Mesenchymal stem cell (in vitro differentiated cells and primary cell): ENCODE measurements around the gene ZBTB7C.

Source experiments
- DNase-seq: peaks from one replicate; pipeline ENCODE4 v3.0.0-alpha.2; 2013
- H2AFZ ChIP-seq: one replicate; pipeline ENCODE4 v1.6.1; 2013; ENCODE audit warnings: low read depth, mild to moderate bottlenecking, control low read depth, inconsistent platforms, low read length, moderate library complexity
- H2AK5ac ChIP-seq: 2 replicates; pipeline ENCODE4 v1.6.1; 2013; ENCODE audit warnings: low read length, moderate library complexity, mild to moderate bottlenecking, inconsistent platforms; ENCODE audit not compliant: severe bottlenecking
- H2BK120ac ChIP-seq: one replicate; pipeline ENCODE4 v1.6.1; 2013; ENCODE audit warnings: low read depth, mild to moderate bottlenecking, inconsistent platforms, low read length, moderate library complexity
- H2BK12ac ChIP-seq, 2 experiments: one replicate each; pipeline ENCODE4 v1.6.1; 2013; ENCODE audit warnings: inconsistent platforms in 2 of 2, low read length in 2 of 2, mild to moderate bottlenecking in 2 of 2, moderate library complexity in 2 of 2, control low read depth in 1 of 2
- H2BK15ac ChIP-seq: one replicate; pipeline ENCODE4 v1.6.1; 2013; ENCODE audit warnings: mild to moderate bottlenecking, low read depth, inconsistent platforms; ENCODE audit not compliant: poor library complexity, severe bottlenecking
- H2BK5ac ChIP-seq: 2 replicates; pipeline ENCODE4 v1.6.1; 2013; ENCODE audit warnings: low read depth, mild to moderate bottlenecking, low read length, control low read depth, inconsistent platforms; ENCODE audit not compliant: poor library complexity, severe bottlenecking
- H3K14ac ChIP-seq, 2 experiments: one replicate each; pipeline ENCODE4 v1.6.1; 2013; ENCODE audit warnings: inconsistent platforms in 2 of 2, low read length in 2 of 2, control low read depth in 1 of 2, mild to moderate bottlenecking in 1 of 2, moderate library complexity in 1 of 2
- H3K18ac ChIP-seq, 2 experiments: one replicate each; pipeline ENCODE4 v1.6.1; 2013; ENCODE audit warnings: inconsistent platforms in 2 of 2, low read length in 2 of 2, control low read depth in 1 of 2, low read depth in 1 of 2, mild to moderate bottlenecking in 1 of 2
- H3K23ac ChIP-seq, 2 experiments: one replicate each; pipeline ENCODE4 v1.6.1; 2013; ENCODE audit warnings: inconsistent platforms in 2 of 2, low read length in 2 of 2, mild to moderate bottlenecking in 2 of 2, moderate library complexity in 2 of 2, control low read depth in 1 of 2
- H3K27ac ChIP-seq: 2 replicates; pipeline ENCODE4 v1.5.1; 2013; ENCODE audit warnings: mild to moderate bottlenecking, moderate library complexity, low read length, control low read depth, inconsistent platforms; ENCODE audit not compliant: poor library complexity, severe bottlenecking
- H3K27me3 ChIP-seq, 2 experiments: 2 replicates each; pipeline versions ENCODE4 v1.6.1 to v1.7.0; 2013; ENCODE audit warnings: low read length in 2 of 2, mild to moderate bottlenecking in 2 of 2, moderate library complexity in 2 of 2, control low read depth in 1 of 2, inconsistent platforms in 1 of 2; ENCODE audit not compliant: control insufficient read depth in 1 of 2, insufficient read depth in 1 of 2
- H3K36me3 ChIP-seq, 2 experiments: 2 replicates each; pipeline versions ENCODE4 v1.6.1 to v1.7.0; 2013; ENCODE audit warnings: low read length in 2 of 2, control low read depth in 1 of 2, inconsistent platforms in 1 of 2, low read depth in 1 of 2, mild to moderate bottlenecking in 1 of 2; ENCODE audit not compliant: insufficient read depth in 2 of 2, control insufficient read depth in 1 of 2
- H3K4ac ChIP-seq, 2 experiments: one replicate each; pipeline ENCODE4 v1.6.1; 2013; ENCODE audit warnings: inconsistent platforms in 2 of 2, low read length in 2 of 2, mild to moderate bottlenecking in 2 of 2, moderate library complexity in 2 of 2, control low read depth in 1 of 2, low read depth in 1 of 2
- H3K4me1 ChIP-seq: 2 replicates; pipeline ENCODE4 v1.6.1; 2013; ENCODE audit warnings: low read depth, low read length, control low read depth; ENCODE audit not compliant: control insufficient read depth, insufficient read depth
- H3K4me2 ChIP-seq: 2 replicates; pipeline ENCODE4 v1.6.1; 2013; ENCODE audit warnings: low read length, mild to moderate bottlenecking, inconsistent platforms; ENCODE audit not compliant: poor library complexity, severe bottlenecking
- H3K4me3 ChIP-seq, 2 experiments: 2 replicates each; pipeline versions ENCODE4 v1.5.1 to v1.7.0; 2013; ENCODE audit warnings: low read length in 2 of 2, mild to moderate bottlenecking in 2 of 2, control low read depth in 1 of 2, low read depth in 1 of 2; ENCODE audit not compliant: insufficient read depth in 1 of 2
- H3K79me1 ChIP-seq: replicated peaks from 2 replicates; pipeline ENCODE4 v1.6.1; 2013; ENCODE audit warnings: mild to moderate bottlenecking, control low read depth, low read length, inconsistent platforms; ENCODE audit not compliant: poor library complexity, severe bottlenecking
- H3K9ac ChIP-seq: 2 replicates; pipeline ENCODE4 v1.7.0; 2013; ENCODE audit warnings: mild to moderate bottlenecking, low read length, moderate library complexity
- H3K9me3 ChIP-seq: 2 replicates; pipeline ENCODE4 v1.7.0; 2013; ENCODE audit warnings: mild to moderate bottlenecking, low read length; ENCODE audit not compliant: control insufficient read depth
- H4K8ac ChIP-seq: one replicate; pipeline ENCODE4 v1.6.1; 2013; ENCODE audit warnings: inconsistent platforms, mild to moderate bottlenecking, low read length, moderate library complexity
- H4K91ac ChIP-seq: one replicate; pipeline ENCODE4 v1.6.1; 2013; ENCODE audit warnings: mild to moderate bottlenecking, low read length, inconsistent platforms
- WGBS: methylation state at CpG from one replicate; pipeline ENCODE4 v1.1.7; 2013; ENCODE audit warnings: mixed read lengths; 5-methylcytosine and 5-hydroxymethylcytosine counted together

ZBTB7C gene

DNA sequence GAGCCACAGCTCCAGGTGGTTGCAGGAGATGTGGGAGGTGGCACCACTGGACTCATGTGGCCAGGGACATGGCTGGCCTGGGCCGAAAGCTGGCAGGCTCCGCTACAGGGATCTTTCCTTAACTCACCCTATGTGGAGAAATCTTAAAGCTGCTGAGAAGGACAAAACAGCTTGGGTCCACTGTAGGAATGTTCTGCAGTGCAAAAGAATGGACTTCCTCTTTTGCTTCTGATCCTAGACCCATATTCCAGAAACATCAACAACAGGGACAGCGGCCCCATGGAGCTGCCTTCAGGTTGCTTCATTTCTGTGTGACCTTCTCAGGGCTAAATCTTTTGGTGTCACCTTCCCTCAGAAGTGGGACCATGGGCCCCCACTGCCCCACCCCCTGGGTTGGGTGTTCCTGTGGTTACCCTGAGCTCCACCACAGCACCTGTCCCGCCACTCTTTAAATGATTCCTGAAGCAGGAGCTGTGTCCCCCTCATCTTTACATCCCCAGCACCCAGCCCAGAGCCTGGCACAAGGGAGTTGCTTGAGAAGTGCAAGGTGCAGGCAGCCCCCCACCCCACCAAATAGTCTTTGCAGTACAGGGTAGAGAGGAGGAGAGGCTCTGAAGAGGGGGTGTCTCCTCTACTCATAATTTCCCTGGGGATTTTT, 205.8 kb downstream of the ZBTB7C start:
- WGBS = 83% methylated on average over 2 of the region's 4 CpGs
- H3K23ac ChIP-seq = no peak overlapping the region
- H3K18ac ChIP-seq = no peak overlapping the region
- H3K4ac ChIP-seq = no peak overlapping the region
- no peaks in the 10 kb centered on the region for H3K9me3 ChIP-seq
- no peak overlapping the region for H2BK120ac ChIP-seq
- no peak overlapping the region for H2BK5ac ChIP-seq
- H3K4me1 ChIP-seq = no peaks in the 10 kb centered on the region
- H3K27ac ChIP-seq = no peak overlapping the region
- H4K8ac ChIP-seq = no peak overlapping the region
- H4K91ac ChIP-seq = no peak overlapping the region
- H3K4me2 ChIP-seq = no peak overlapping the region
- no peaks in the 10 kb centered on the region for H3K36me3 ChIP-seq
- no peak overlapping the region for H2BK12ac ChIP-seq
- H2AK5ac ChIP-seq = no peak overlapping the region
- H3K4me3 ChIP-seq = no peak overlapping the region
- no peaks in the 10 kb centered on the region for H3K79me1 ChIP-seq
- no peak overlapping the region for H3K14ac ChIP-seq
- H3K27me3 ChIP-seq = peaks cover 11 to 38% of the 10 kb centered on the region in 2 experiments
- H2AFZ ChIP-seq = no peak overlapping the region
- H2BK15ac ChIP-seq = no peak overlapping the region
- DNase-seq = no peak
- H3K9ac ChIP-seq = no peak overlapping the region

DNA sequence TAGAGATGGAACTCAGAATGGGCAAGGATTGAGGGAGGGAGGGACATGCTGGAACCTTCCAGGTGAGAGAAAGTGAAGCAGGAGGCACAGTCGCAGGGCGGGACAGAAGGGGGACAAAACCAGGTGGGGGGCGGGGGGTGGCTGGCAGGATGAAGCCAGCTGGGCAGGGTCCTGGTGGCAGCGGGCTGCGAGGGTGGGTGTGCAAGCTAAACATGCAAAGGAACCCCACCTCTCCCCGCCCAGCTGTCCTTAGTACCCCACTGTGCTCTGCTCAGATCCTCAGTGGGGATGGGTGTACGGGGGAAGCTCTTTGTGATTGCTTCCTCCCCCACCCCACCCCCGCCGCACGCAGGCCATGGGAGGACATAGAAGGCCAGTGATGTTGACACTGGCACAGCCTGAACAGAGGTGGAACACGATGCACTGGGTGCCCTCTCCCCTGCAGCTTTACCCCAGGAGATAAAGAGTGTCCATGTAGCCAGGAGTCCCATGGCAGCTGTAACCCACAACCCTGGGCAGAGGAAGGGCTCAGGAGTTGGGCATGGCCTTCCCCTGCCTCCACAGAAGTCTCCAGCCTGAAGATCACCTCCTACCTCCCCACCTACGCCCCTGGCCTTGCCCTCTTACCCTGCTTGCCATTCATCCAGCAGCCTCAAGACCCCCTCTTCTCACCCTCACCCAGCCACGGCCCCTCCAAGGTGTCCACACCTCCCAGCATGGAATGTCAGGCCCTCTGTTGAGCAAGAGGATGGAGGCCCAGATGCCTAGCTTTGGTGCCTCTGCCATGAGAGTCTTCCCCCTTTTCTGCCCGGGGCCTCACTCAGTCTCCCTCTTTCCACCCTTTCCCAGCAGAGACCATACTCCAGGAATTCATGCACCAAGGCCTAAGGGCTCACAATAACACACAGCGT, 206.6 kb downstream of the ZBTB7C start:
- Histone ChIP-seq H2AK5ac (no peak overlapping the region), H2BK5ac (no peak overlapping the region), H2BK120ac (no peak overlapping the region), H2BK12ac (no peak overlapping the region), H3K4ac (no peak overlapping the region), H2BK15ac (no peak overlapping the region), H3K4me1 (no peaks in the 10 kb centered on the region), H4K8ac (no peak overlapping the region), H3K18ac (no peak overlapping the region), H3K79me1 (no peaks in the 10 kb centered on the region), H3K27ac (no peak overlapping the region), H3K23ac (no peak overlapping the region), H3K4me2 (no peak overlapping the region), H3K14ac (no peak overlapping the region), H4K91ac (no peak overlapping the region), H3K36me3 (no peaks in the 10 kb centered on the region), H3K4me3 (no peak overlapping the region), H3K9ac (no peak overlapping the region), H2AFZ (no peak overlapping the region), H3K27me3 (peaks cover 6 to 34% of the 10 kb centered on the region in 2 experiments), H3K9me3 (no peaks in the 10 kb centered on the region)
- 78% methylated on average over 12 of the region's 15 CpGs for WGBS
- DNase-seq = no peak

DNA sequence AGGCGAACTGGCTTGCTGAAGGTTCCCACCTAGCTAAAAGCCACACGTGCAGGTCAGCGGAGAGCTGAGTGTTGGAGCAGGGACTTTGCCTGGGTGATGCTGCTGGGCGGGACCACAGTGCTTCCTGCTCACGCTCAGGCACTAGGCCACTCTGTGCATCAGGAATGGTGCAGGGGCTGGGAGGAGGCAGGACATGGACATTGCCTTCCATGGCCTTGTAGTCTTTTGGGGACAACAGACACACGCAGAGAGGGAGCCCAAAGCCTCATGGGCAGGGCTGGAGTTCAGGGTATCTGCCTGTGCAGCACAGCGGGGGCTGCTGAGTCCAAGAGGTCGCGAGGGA, 207.2 kb downstream of the ZBTB7C start:
- H2BK12ac ChIP-seq = no peak overlapping the region
- H2AFZ ChIP-seq = no peak overlapping the region
- H3K4ac ChIP-seq = no peak overlapping the region
- no peak overlapping the region for H3K4me3 ChIP-seq
- H3K14ac ChIP-seq = no peak overlapping the region
- H4K91ac ChIP-seq = no peak overlapping the region
- no peak overlapping the region for H3K23ac ChIP-seq
- H3K9me3 ChIP-seq = no peaks in the 10 kb centered on the region
- no peak overlapping the region for H2BK5ac ChIP-seq
- 86% methylated on average over 9 of the region's 9 CpGs for WGBS
- peaks cover 6 to 34% of the 10 kb centered on the region in 2 experiments for H3K27me3 ChIP-seq
- H3K79me1 ChIP-seq = no peaks in the 10 kb centered on the region
- no peak overlapping the region for H4K8ac ChIP-seq
- H3K36me3 ChIP-seq = no peaks in the 10 kb centered on the region
- H2BK15ac ChIP-seq = no peak overlapping the region
- no peak for DNase-seq
- no peak overlapping the region for H3K9ac ChIP-seq
- H2BK120ac ChIP-seq = no peak overlapping the region
- peak overlapping the region in 1 of 2 experiments; percentile 2 for H3K18ac ChIP-seq
- H3K27ac ChIP-seq = no peak overlapping the region
- H3K4me2 ChIP-seq = no peak overlapping the region
- no peaks in the 10 kb centered on the region for H3K4me1 ChIP-seq
- no peak overlapping the region for H2AK5ac ChIP-seq

DNA sequence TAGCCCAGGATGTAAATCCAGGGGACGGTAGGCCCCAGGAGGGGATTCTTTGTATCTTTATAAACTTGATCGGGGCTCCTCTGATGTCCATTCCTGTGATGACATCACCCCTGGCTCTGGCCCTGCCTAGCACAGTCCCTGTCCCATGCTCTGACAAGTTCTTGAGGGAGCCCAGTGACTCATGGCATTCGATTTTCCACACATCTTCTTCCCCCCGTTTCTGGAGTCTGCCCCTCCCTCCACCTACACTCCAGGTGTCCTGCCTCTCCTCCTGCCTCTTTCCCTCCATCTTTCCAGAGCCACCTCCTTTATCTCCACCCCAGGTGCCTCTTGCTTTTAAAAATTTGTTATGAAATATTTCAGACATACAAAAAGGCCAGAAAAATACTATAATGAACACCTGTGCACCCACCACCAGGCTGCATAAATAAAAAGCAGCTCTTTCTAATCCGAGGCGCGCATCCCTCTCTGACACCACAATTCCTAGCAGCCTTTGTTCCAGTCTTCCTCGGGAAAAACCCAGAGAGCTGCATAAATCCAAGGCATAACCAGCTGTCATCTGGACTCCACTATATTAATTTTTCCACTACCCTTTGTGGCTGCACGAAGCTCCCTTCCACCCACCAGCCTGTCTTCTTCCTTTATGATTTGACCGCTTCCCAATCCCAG, 207.7 kb downstream of the ZBTB7C start:
- 77% methylated on average over 9 of the region's 10 CpGs for WGBS
- Histone ChIP-seq H3K4me3 (no peak overlapping the region), H3K27ac (no peak overlapping the region), H2AFZ (no peak overlapping the region), H4K8ac (no peak overlapping the region), H3K9me3 (no peaks in the 10 kb centered on the region), H2BK15ac (no peak overlapping the region), H2BK12ac (no peak overlapping the region), H3K27me3 (peaks cover 6 to 34% of the 10 kb centered on the region in 2 experiments), H3K79me1 (no peaks in the 10 kb centered on the region), H3K9ac (no peak overlapping the region), H3K18ac (no peak overlapping the region), H2AK5ac (no peak overlapping the region), H3K4me1 (no peaks in the 10 kb centered on the region), H3K4me2 (no peak overlapping the region), H3K4ac (no peak overlapping the region), H2BK120ac (no peak overlapping the region), H2BK5ac (no peak overlapping the region), H3K36me3 (no peaks in the 10 kb centered on the region), H4K91ac (no peak overlapping the region), H3K23ac (no peak overlapping the region), H3K14ac (no peak overlapping the region)
- no peak for DNase-seq
